MM.1S (cell line): ENCODE results near the gene ZBTB24.
A peak's percentile ranks its signal among the peaks of the same experiment; 100 is the strongest.

Experiments used
- DNase-seq: peaks from one replicate; pipeline ENCODE4 v3.0.0-alpha.2; 2015
- H2AFZ ChIP-seq: fragments of 300-600 bp; sonication (generic); 2 replicates; pipeline ENCODE4 v1.6.0; 2016; ENCODE audit warnings: antibody characterized with exemption, low read length
- H3F3A ChIP-seq: fragments of 300-600 bp; sonication (generic); 2 replicates; pipeline ENCODE4 v1.6.1; 2016; ENCODE audit warnings: mild to moderate bottlenecking, antibody characterized with exemption, low read length, moderate library complexity, mixed read lengths; ENCODE audit not compliant: insufficient read depth
- H3K27ac ChIP-seq: fragments of 300-600 bp; sonication (generic); 2 replicates; pipeline ENCODE4 v1.5.1; 2016; ENCODE audit warnings: mild to moderate bottlenecking, low read length
- H3K27me3 ChIP-seq: fragments of 300-600 bp; sonication (generic); replicated peaks from 2 replicates; pipeline ENCODE4 v1.6.0; 2016; ENCODE audit warnings: low read length; ENCODE audit not compliant: insufficient read depth
- H3K36me3 ChIP-seq: fragments of 300-600 bp; sonication (generic); replicated peaks from 2 replicates; pipeline ENCODE4 v1.6.1; 2016; ENCODE audit warnings: mild to moderate bottlenecking, low read length, mixed read lengths; ENCODE audit not compliant: insufficient read depth
- H3K4me1 ChIP-seq: fragments of 300-600 bp; sonication (generic); 2 replicates; pipeline ENCODE4 v1.6.1; 2016; ENCODE audit warnings: low read length, mixed read lengths
- H3K4me2 ChIP-seq: fragments of 300-600 bp; sonication (generic); 2 replicates; pipeline ENCODE4 v1.6.0; 2016; ENCODE audit warnings: low read depth, low read length
- H3K4me3 ChIP-seq: fragments of 300-600 bp; sonication (generic); 2 replicates; pipeline ENCODE4 v1.5.1; 2016; ENCODE audit warnings: low read length, mixed read lengths
- H3K79me2 ChIP-seq: fragments of 300-600 bp; sonication (generic); 2 replicates; pipeline ENCODE4 v1.6.1; 2016; ENCODE audit warnings: mixed run types, low read length, mixed read lengths
- H3K9ac ChIP-seq: fragments of 300-600 bp; sonication (generic); 2 replicates; pipeline ENCODE4 v1.6.1; 2016; ENCODE audit warnings: low read length, mixed read lengths
- H3K9me2 ChIP-seq: fragments of 300-600 bp; sonication (generic); replicated peaks from 2 replicates; pipeline ENCODE4 v1.6.1; 2016; ENCODE audit warnings: mild to moderate bottlenecking, low read length, mixed read lengths; ENCODE audit not compliant: insufficient read depth
- H3K9me3 ChIP-seq: fragments of 300-600 bp; sonication (generic); replicated peaks from 2 replicates; pipeline ENCODE4 v1.6.1; 2016; ENCODE audit warnings: mild to moderate bottlenecking, low read length, mixed read lengths; ENCODE audit not compliant: insufficient read depth
- H4K20me1 ChIP-seq: fragments of 300-600 bp; sonication (generic); 2 replicates; pipeline ENCODE4 v1.6.1; 2016; ENCODE audit warnings: mild to moderate bottlenecking, low read length, moderate library complexity, mixed read lengths; ENCODE audit not compliant: insufficient read depth
- EZH2 ChIP-seq: fragments of 300-600 bp; sonication (generic); optimal IDR thresholded peaks from 2 replicates; pipeline ENCODE3; 2017; ENCODE audit warnings: low read depth, mild to moderate bottlenecking, antibody characterized with exemption, low read length, mixed read lengths
- EZH2phosphoT487 ChIP-seq: fragments of 300-600 bp; sonication (generic); IDR thresholded peaks from 2 replicates; pipeline ENCODE4 v1.6.1; 2018; ENCODE audit warnings: antibody characterized with exemption, low read length
- TF ChIP-seq, protein P1 (sequence below): fragments of 300-600 bp; sonication (generic); IDR thresholded peaks from 2 replicates; pipeline ENCODE4 v1.5.1; 2016; ENCODE audit warnings: antibody characterized with exemption, low read length, mixed read lengths

The ZBTB24 gene

DNA sequence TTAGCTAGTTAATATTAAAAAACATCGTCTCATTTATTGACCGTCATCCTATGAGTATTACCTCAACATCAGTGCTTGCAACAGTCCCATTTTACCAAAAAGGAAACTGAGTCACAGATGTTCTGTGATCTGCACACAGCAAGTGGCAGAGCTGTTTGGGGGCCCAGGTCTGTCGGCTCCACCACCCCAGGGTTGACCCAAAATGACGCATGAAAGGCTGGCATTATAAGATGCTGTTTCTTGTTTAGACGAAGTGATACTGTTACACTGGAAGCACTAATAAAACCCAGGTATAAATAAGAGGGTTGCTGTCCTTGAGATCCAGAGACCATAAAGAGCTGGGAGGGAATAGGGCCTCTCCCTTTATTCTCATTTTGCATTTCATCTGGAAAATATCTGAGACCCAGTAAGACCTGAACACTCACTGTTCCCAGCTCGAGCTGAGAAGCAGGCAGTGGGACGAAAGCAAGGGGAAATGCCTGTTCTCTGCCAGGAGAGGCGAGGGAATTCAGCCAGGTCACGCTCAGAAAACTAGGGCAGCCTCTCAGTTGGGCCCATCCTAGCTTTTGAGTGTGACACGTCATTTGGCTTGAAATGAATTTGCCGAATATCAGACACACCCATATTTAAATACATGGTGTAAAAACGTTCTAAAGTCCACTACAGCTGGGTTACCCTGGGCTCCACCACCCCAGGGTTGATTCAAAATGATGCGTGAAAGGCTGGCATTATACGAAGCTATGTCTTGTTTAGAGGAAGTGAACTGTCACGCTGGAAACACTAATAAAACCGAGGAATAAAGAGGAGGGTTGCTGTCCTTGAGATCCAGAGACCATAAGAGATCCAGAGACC lies 26.1 kb downstream of the ZBTB24 start:
- H3K36me3 ChIP-seq, result 0 out of 2 replicates have a peak, but pooled peaks cover 2% of the 10 kb centered on the region
- peak overlapping the region; percentile 85 for H3K4me3 ChIP-seq
- TF ChIP-seq EZH2phosphoT487, result no peak
- TF ChIP-seq EZH2, result no peak
- TF ChIP-seq, protein P1, sequence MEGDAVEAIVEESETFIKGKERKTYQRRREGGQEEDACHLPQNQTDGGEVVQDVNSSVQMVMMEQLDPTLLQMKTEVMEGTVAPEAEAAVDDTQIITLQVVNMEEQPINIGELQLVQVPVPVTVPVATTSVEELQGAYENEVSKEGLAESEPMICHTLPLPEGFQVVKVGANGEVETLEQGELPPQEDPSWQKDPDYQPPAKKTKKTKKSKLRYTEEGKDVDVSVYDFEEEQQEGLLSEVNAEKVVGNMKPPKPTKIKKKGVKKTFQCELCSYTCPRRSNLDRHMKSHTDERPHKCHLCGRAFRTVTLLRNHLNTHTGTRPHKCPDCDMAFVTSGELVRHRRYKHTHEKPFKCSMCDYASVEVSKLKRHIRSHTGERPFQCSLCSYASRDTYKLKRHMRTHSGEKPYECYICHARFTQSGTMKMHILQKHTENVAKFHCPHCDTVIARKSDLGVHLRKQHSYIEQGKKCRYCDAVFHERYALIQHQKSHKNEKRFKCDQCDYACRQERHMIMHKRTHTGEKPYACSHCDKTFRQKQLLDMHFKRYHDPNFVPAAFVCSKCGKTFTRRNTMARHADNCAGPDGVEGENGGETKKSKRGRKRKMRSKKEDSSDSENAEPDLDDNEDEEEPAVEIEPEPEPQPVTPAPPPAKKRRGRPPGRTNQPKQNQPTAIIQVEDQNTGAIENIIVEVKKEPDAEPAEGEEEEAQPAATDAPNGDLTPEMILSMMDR, result no peak
- peaks cover 52% of the 10 kb centered on the region for H3F3A ChIP-seq
- no peak overlapping the region for H2AFZ ChIP-seq
- no peaks in the 10 kb centered on the region for H4K20me1 ChIP-seq
- H3K4me2 ChIP-seq, result peak overlapping the region; percentile 98
- peaks cover 52% of the 10 kb centered on the region for H3K79me2 ChIP-seq
- no peaks in the 10 kb centered on the region for H3K9me3 ChIP-seq
- no peak for DNase-seq
- H3K27me3 ChIP-seq, result no peaks in the 10 kb centered on the region
- H3K9ac ChIP-seq, result peak overlapping the region; percentile 76
- H3K27ac ChIP-seq, result no peak overlapping the region
- no peaks in the 10 kb centered on the region for H3K9me2 ChIP-seq
- H3K4me1 ChIP-seq, result peaks cover 57% of the 10 kb centered on the region

DNA sequence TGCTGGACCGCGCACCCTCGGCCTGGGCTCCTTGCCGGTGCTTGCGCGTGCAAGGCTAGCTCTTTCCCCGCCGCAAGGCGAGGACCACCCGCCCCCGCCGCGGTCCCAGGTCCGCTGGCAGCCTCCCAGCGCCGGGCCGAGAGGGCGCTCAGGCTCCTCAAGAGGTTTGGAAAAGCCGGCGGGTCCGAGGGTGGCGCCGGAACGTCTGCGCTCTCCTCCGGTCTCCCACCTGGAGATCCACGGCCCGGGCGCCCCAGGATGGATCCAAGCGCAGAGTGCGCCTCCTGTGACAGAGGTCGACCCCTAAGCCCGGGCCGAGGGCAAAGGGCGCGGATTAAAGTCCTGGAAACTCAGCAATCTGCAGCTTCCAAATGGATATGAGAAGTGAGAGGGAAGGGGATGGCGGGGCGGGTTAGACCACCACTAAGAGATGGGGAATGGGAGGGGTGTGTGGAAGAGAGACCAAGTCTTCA lies 26.9 kb downstream of the ZBTB24 start:
- Histone ChIP-seq H2AFZ (peak overlapping the region; percentile 47), H3K9me3 (no peaks in the 10 kb centered on the region), H3K4me1 (peaks cover 51% of the 10 kb centered on the region), H3K79me2 (peaks cover 49% of the 10 kb centered on the region), H3K4me3 (peak overlapping the region; percentile 85), H3K36me3 (no peaks in the 10 kb centered on the region), H3K4me2 (peak overlapping the region; percentile 98), H4K20me1 (no peaks in the 10 kb centered on the region), H3F3A (peaks cover 45% of the 10 kb centered on the region), H3K27ac (peak overlapping the region; percentile 62; the same call in 1 of the 2 replicates), H3K27me3 (no peaks in the 10 kb centered on the region), H3K9ac (peak overlapping the region; percentile 76), H3K9me2 (no peaks in the 10 kb centered on the region)
- TF ChIP-seq EZH2phosphoT487 (no peak), EZH2 (no peak)
- TF ChIP-seq, protein P1, result peak; percentile 13; the same call in 1 of the 2 replicates
- peak; percentile 21 for DNase-seq

DNA sequence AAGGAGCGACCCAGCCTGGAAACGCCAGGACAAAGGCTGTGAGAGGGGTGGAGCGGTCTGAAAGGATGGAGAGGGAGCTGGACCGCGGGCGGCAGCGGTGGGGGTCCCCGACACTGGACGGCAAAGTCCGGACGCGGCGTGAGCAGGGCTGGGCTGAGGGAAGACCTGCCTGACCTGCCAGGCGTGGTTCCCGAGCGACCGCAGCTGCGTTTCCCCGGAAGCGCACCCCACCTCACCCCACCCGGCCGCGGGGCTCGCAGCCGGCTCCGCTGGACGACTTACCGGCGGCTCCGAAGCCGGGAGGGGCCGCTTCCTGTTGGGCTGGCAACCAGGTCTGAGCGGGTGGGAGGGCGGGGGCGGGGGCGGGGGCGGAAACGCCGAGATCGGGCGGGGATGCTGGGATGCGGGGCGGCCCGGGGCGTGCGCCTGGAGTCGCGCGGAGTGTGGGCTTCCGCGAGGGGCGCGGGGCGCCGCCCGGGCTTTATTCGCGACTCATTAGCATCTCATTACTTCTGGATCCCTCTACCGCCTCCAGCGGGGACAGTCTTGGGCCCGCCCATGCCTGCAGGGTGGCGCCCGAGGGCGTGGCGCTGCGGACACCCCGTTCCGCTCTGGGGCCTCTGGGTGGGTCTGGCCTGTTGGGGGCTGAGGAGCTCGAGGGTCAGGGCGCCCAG lies 27.4 kb downstream of the ZBTB24 start, which contains the start of gene MICAL1:
TSS of gene MICAL1 (minus strand) at position 336 of the 674 bp plus-strand sequence. CDS start 1,576 bp downstream, outside the sequence.
- H2AFZ ChIP-seq, result peak within 1 kb of the TSS; percentile 82
- no peak for TF ChIP-seq EZH2
- no peak for TF ChIP-seq EZH2phosphoT487
- TF ChIP-seq, protein P1, result peak; percentile 30
- H4K20me1 ChIP-seq, result no peaks in the 10 kb centered on the region
- H3K27ac ChIP-seq, result peak within 1 kb of the TSS; percentile 86
- peak within 1 kb of the TSS; percentile 94 for H3K4me3 ChIP-seq
- DNase-seq, result peak; percentile 84
- H3F3A ChIP-seq, result peaks cover 40% of the 10 kb centered on the region
- H3K79me2 ChIP-seq, result peaks cover 49% of the 10 kb centered on the region
- H3K9me3 ChIP-seq, result no peaks in the 10 kb centered on the region
- H3K4me1 ChIP-seq, result peaks cover 50% of the 10 kb centered on the region
- H3K27me3 ChIP-seq, result no peaks in the 10 kb centered on the region
- H3K36me3 ChIP-seq, result no peaks in the 10 kb centered on the region
- H3K4me2 ChIP-seq, result peak within 1 kb of the TSS; percentile 98
- no peaks in the 10 kb centered on the region for H3K9me2 ChIP-seq
- peak within 1 kb of the TSS; percentile 87 for H3K9ac ChIP-seq
